Stimulated activated CD8-positive, alpha-beta memory T cell treated with anti-CD3 and anti-CD28 coated beads, Interleukin-2, amount 100 ng/mL, for 48 hours (primary cell): ENCODE results near the gene TNFRSF18.

Source experiments
- DNase-seq, 2 donors: peaks; one replicate each; pipeline ENCODE4 v3.0.0-alpha.2; 2020; ENCODE audit warnings: low read depth in 2 of 2

The TNFRSF18 gene

GRCh38 chr1:1240822-1241587 is 34.6 kb upstream of the TNFRSF18 start:
- DNase-seq = no peak

- no peak for DNase-seq
Measured at GRCh38 chr1:1240348-1240732, 33.9 kb upstream of the TNFRSF18 start.

- no peak for DNase-seq
Measured at GRCh38 chr1:1239614-1240347, 33.4 kb upstream of the TNFRSF18 start.

- no peak for DNase-seq
Measured at GRCh38 chr1:1239227-1239613, 32.8 kb upstream of the TNFRSF18 start.

- DNase-seq = no peak
Measured at GRCh38 chr1:1238702-1239178, 32.3 kb upstream of the TNFRSF18 start.

- DNase-seq = no peak
Measured at GRCh38 chr1:1237874-1238701, 31.7 kb upstream of the TNFRSF18 start.

GRCh38 chr1:1236945-1237873 is 30.8 kb upstream of the TNFRSF18 start:
- no peak for DNase-seq

GRCh38 chr1:1236176-1236763 is 29.9 kb upstream of the TNFRSF18 start:
- no peak for DNase-seq

- no peak for DNase-seq
Measured at GRCh38 chr1:1235016-1235744, 28.8 kb upstream of the TNFRSF18 start.

- DNase-seq = no peak
Measured at GRCh38 chr1:1234180-1234808, 27.9 kb upstream of the TNFRSF18 start.

GRCh38 chr1:1233567-1233892 is 27.1 kb upstream of the TNFRSF18 start:
- no peak for DNase-seq

- no peak for DNase-seq
Measured at GRCh38 chr1:1232796-1233566, 26.6 kb upstream of the TNFRSF18 start.

GRCh38 chr1:1232208-1232795 is 25.9 kb upstream of the TNFRSF18 start, which contains the start of gene B3GALT6:
TSS of gene B3GALT6 (plus strand) at chr1:1232237. CDS start at chr1:1232279, 42 bp downstream.
- no peak for DNase-seq

GRCh38 chr1:1231400-1232207 is 25.2 kb upstream of the TNFRSF18 start, which contains the start of gene SDF4:
TSS of gene SDF4 (minus strand) at chr1:1232001. CDS start at chr1:1228772, 3,229 bp downstream.
- DNase-seq = peak; percentile 95

GRCh38 chr1:1230656-1231399 is 24.4 kb upstream of the TNFRSF18 start:
- DNase-seq = no peak

GRCh38 chr1:1229770-1230169 is 23.4 kb upstream of the TNFRSF18 start:
- DNase-seq = no peak
